VCaP (cell line): ENCODE results near the gene KCNC1.

ENCODE experiments used
- H3K27ac ChIP-seq: fragments of 450-650 bp; 2 replicates; pipeline ENCODE4 v1.5.1; 2017
- TF ChIP-seq, protein P1 (sequence below): fragments of 450-650 bp; conservative IDR thresholded peaks from 2 replicates; pipeline ENCODE4 v1.5.1; 2017; ENCODE audit warnings: mild to moderate bottlenecking, moderate library complexity

The KCNC1 gene

DNA sequence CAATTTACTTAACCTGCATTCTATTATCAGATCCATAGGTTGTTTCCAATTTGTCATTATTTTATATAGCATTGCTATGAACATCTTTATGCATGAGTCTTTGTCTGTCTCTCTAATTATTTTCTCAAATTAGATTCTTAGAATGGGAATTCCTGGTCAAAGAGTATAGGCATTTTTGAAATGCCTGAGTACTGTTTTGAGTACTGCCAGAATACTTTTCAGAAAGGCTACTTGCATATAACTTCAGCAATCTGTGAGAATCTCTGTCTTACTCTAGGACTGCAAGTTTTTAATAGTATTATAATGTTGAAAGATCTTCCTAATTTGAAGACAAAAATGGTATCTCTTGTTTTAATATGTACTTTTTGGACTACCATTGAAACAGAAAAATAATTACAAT, 56.6 kb downstream of the KCNC1 start:
- TF ChIP-seq, protein P1, sequence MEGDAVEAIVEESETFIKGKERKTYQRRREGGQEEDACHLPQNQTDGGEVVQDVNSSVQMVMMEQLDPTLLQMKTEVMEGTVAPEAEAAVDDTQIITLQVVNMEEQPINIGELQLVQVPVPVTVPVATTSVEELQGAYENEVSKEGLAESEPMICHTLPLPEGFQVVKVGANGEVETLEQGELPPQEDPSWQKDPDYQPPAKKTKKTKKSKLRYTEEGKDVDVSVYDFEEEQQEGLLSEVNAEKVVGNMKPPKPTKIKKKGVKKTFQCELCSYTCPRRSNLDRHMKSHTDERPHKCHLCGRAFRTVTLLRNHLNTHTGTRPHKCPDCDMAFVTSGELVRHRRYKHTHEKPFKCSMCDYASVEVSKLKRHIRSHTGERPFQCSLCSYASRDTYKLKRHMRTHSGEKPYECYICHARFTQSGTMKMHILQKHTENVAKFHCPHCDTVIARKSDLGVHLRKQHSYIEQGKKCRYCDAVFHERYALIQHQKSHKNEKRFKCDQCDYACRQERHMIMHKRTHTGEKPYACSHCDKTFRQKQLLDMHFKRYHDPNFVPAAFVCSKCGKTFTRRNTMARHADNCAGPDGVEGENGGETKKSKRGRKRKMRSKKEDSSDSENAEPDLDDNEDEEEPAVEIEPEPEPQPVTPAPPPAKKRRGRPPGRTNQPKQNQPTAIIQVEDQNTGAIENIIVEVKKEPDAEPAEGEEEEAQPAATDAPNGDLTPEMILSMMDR: no peak
- no peak overlapping the region for H3K27ac ChIP-seq

DNA sequence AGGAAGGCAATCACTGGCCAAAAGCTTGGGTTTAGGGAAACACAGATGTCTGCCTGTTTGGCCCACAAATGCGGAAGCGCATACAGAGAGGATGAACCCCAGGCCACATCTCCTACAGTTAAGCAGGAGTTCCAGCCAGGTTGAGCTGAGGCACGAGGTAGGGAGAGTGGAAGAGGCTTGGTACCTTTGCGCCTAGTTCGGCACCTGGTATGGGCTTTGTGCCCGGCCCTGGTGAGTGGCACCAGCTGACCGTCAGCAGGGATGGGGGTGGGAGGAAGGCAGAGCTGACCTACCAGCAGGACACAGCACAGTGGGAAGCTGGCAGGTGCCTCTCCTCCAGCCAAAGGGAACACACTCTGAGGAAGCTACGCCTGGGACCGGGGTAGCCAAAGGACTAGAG, 57.6 kb downstream of the KCNC1 start:
- TF ChIP-seq, protein P1: no peak
- H3K27ac ChIP-seq: no peak overlapping the region

DNA sequence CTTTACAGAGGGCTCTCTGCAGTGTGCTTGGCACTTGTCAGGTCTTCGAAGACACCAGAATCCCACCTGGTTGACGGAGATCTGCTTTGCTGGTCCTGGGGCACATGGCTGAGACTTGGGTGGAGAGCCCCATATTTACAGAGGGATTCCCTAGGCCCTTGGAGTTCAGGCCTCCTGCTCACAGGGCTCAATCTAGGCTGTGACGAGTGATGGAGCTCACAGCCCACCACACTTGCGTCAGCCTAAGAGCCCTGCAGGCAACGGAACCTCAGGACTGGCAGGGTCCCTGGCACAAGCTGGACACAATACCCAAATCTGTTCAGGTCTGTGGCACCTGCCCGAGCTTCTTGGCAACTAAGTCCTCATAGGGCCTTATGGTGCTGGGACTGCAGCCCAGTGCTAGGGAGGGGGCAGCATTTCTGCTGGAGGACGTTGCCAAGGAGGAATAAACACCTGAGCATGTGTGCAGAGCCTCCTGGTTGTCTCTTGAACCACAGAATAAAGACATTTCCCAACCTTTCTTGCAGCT, 59.1 kb downstream of the KCNC1 start:
- no peak overlapping the region for H3K27ac ChIP-seq
- TF ChIP-seq, protein P1: no peak

DNA sequence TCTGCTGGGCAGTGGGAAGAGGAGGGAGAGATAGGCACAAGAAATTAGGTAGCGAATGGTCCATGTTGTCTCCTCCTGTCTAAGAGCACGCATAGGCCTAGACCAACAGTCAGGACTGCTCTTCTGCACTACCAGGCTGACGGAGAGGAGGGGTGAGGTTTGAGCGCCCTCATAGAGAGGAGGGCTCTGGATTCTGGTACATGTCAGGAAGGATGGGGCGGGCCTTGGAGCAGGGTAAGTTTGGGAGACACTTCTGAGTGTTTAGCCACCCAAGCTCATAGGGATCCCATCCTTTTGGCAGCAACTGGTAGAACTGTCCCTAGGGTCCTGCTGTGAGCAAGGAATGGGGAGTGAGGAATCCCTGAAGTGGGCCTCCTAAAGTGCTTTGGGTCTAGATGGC, 60.4 kb downstream of the KCNC1 start:
- TF ChIP-seq, protein P1: no peak
- H3K27ac ChIP-seq: no peak overlapping the region

DNA sequence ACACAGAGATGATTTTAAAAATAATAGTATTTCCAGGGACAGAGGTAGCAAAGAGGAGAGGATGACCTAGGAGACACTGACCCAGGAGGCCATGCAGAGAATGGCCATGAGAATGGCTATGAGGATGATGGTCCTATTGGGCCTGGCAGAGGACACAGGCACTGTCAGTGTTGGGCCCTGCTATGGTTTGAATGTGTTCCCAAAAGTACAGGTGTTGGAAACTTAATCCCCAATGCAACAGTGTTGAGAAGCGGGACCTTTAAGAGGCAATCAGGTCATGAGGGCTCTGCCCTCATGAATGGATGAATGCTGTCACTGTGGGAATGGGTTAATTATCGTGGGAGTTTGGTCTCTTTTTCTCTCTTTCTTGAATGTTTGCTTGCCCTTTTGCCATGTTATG, 61.6 kb downstream of the KCNC1 start:
- TF ChIP-seq, protein P1: no peak
- no peak overlapping the region for H3K27ac ChIP-seq

DNA sequence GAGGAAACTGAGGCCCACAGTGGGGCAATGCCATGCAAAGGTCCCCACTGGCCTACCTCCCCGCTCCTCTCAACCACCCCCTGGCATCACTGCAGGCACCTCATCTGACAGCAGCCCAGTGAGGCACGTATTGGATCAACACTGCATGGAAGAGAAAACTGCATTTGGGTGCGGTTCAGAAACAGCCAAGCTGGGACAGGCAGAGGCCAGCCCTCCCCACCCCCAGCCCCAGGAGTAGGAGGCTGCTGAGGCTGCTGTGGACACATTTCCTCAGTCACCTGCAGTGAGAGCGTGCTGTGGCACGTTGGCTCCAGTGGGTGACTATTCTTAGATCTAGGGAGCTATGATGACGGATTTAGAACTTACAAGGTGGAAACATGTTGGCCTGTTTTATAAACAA, 63.7 kb downstream of the KCNC1 start:
- H3K27ac ChIP-seq: no peak overlapping the region
- TF ChIP-seq, protein P1: no peak

DNA sequence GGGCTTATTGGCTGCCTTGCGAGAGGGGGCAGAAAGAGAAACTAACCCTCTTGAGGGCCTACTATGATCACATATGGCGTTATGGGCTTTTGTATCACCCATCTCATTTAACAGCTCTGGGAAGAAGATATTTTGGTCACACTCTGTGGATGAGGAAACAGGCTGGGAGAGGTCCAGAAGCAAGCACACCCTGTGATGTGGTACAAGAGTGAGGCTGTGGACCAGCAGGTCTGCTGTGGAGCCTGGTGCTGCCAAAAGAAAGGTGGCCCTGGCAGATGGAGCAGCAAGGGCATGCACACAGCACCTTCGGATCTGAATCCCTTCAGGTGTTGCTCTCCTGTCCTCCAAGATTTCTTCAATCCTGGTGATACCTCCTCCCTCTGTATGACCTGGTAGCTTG, 64.1 kb downstream of the KCNC1 start:
- TF ChIP-seq, protein P1: no peak
- H3K27ac ChIP-seq: no peak overlapping the region
